ENCODE data around the gene ZNF446. TPM values are rescaled to one million over a fixed set of nuclear protein-coding genes. Genes with fewer than 3 reads are reported as not detected.
A peak's percentile ranks its signal among the peaks of the same experiment; 100 is the strongest.
"Not testable (repeated sequence)": the region's sequence is repeated elsewhere in the genome, so short reads cannot be mapped to it uniquely, and the experiment has no call there.

Gene ZNF446
- total and polyA plus RNA-seq, 4 donors = 6.4 to 26.1 (median 10.1) TPM

- Histone ChIP-seq H3K4me1 (ENCODE audit: control insufficient read depth in 1 of 2, insufficient read depth in 2 of 2, low read length in 2 of 2) (no peaks in the 10 kb centered on the region), H3K36me3 (ENCODE audit: control insufficient read depth in 1 of 2, insufficient read depth in 2 of 2, low read length in 1 of 2) (peaks cover 0 to 4% of the 10 kb centered on the region in 2 donors), H3K27ac (ENCODE audit: low read depth in 1 of 2, low read length in 2 of 2) (peak within 1 kb of the TSS in 1 of 2 donors; percentile 13), H3K9me3 (ENCODE audit: control insufficient read depth, low read length) (no peaks in the 10 kb centered on the region), H3K27me3 (ENCODE audit: control insufficient read depth in 1 of 2, insufficient read depth in 2 of 2, low read length in 1 of 2) (no peaks in the 10 kb centered on the region), H3K4me3 (ENCODE audit: low read length in 2 of 2) (peak within 1 kb of the TSS; percentile 31 to 65)
- intact Hi-C loops (cut with DNase I) = no loop called here
- peak; percentile 99 for ATAC-seq (ENCODE audit: low FRiP score)
- peak; percentile 99 to 100 for DNase-seq
- 0% methylated on average over 92 of the region's 92 CpGs for WGBS, 2 donors
Observed at GRCh38 chr19:58466760-58467589, 9.2 kb upstream of the ZNF446 start, which contains the start of gene ZNF324. ZNF324 (plus strand) TSS chr19:58467080; CDS start chr19:58469186, 2,106 bp downstream.

GRCh38 chr19:58468216-58468839 is 7.8 kb upstream of the ZNF446 start:
- H3K4me3 ChIP-seq (ENCODE audit: low read length in 2 of 2) = no peak overlapping the region
- no peak overlapping the region for H3K27ac ChIP-seq (ENCODE audit: low read depth in 1 of 2, low read length in 2 of 2)
- WGBS, 2 donors = 64 to 68% methylated on average over 5 of the region's 5 CpGs
- no peak for DNase-seq
- H3K27me3 ChIP-seq (ENCODE audit: control insufficient read depth in 1 of 2, insufficient read depth in 2 of 2, low read length in 1 of 2) = no peaks in the 10 kb centered on the region
- ATAC-seq (ENCODE audit: low FRiP score) = no peak
- no peaks in the 10 kb centered on the region for H3K4me1 ChIP-seq (ENCODE audit: control insufficient read depth in 1 of 2, insufficient read depth in 2 of 2, low read length in 2 of 2)
- no peaks in the 10 kb centered on the region for H3K9me3 ChIP-seq (ENCODE audit: control insufficient read depth, low read length)
- H3K36me3 ChIP-seq (ENCODE audit: control insufficient read depth in 1 of 2, insufficient read depth in 2 of 2, low read length in 1 of 2) = peaks cover 0 to 4% of the 10 kb centered on the region in 2 donors
- intact Hi-C loops (cut with DNase I) = no loop called here

- Histone ChIP-seq H3K4me1 (ENCODE audit: control insufficient read depth in 1 of 2, insufficient read depth in 2 of 2, low read length in 2 of 2) (no peaks in the 10 kb centered on the region), H3K27ac (ENCODE audit: low read depth in 1 of 2, low read length in 2 of 2) (no peak overlapping the region), H3K4me3 (ENCODE audit: low read length in 2 of 2) (no peak overlapping the region), H3K9me3 (ENCODE audit: control insufficient read depth, low read length) (no peaks in the 10 kb centered on the region), H3K36me3 (ENCODE audit: control insufficient read depth in 1 of 2, insufficient read depth in 2 of 2, low read length in 1 of 2) (peaks cover 0 to 4% of the 10 kb centered on the region in 2 donors), H3K27me3 (ENCODE audit: control insufficient read depth in 1 of 2, insufficient read depth in 2 of 2, low read length in 1 of 2) (no peaks in the 10 kb centered on the region)
- intact Hi-C loops (cut with DNase I) = no loop called here
- ATAC-seq (ENCODE audit: low FRiP score) = no peak
- WGBS, 2 donors = 88 to 90% methylated on average over 17 of the region's 17 CpGs
- DNase-seq = no peak
Observed at GRCh38 chr19:58469241-58470013, 6.7 kb upstream of the ZNF446 start.

GRCh38 chr19:58470837-58471543 is 5.2 kb upstream of the ZNF446 start:
- H3K4me3 ChIP-seq (ENCODE audit: low read length in 2 of 2); ATAC-seq (ENCODE audit: low FRiP score); H3K27ac ChIP-seq (ENCODE audit: low read depth in 1 of 2, low read length in 2 of 2); H3K4me1 ChIP-seq (ENCODE audit: control insufficient read depth in 1 of 2, insufficient read depth in 2 of 2, low read length in 2 of 2); intact Hi-C loops (cut with DNase I); H3K9me3 ChIP-seq (ENCODE audit: control insufficient read depth, low read length); H3K27me3 ChIP-seq (ENCODE audit: control insufficient read depth in 1 of 2, insufficient read depth in 2 of 2, low read length in 1 of 2); H3K36me3 ChIP-seq (ENCODE audit: control insufficient read depth in 1 of 2, insufficient read depth in 2 of 2, low read length in 1 of 2); DNase-seq: not testable (repeated sequence)
- WGBS, 2 donors = 91 to 94% methylated on average over 21 to 42 of the region's 53 CpGs

- Histone ChIP-seq H3K4me1 (ENCODE audit: control insufficient read depth in 1 of 2, insufficient read depth in 2 of 2, low read length in 2 of 2) (no peaks in the 10 kb centered on the region), H3K4me3 (ENCODE audit: low read length in 2 of 2) (no peak overlapping the region), H3K27ac (ENCODE audit: low read depth in 1 of 2, low read length in 2 of 2) (no peak overlapping the region), H3K27me3 (ENCODE audit: control insufficient read depth in 1 of 2, insufficient read depth in 2 of 2, low read length in 1 of 2) (no peaks in the 10 kb centered on the region), H3K9me3 (ENCODE audit: control insufficient read depth, low read length) (no peaks in the 10 kb centered on the region), H3K36me3 (ENCODE audit: control insufficient read depth in 1 of 2, insufficient read depth in 2 of 2, low read length in 1 of 2) (peaks cover 0 to 4% of the 10 kb centered on the region in 2 donors)
- no peak for ATAC-seq (ENCODE audit: low FRiP score)
- intact Hi-C loops (cut with DNase I) = no loop called here
- no peak for DNase-seq
- WGBS, 2 donors = 95 to 96% methylated on average over 39 of the region's 39 CpGs
Observed at GRCh38 chr19:58471736-58472135, 4.4 kb upstream of the ZNF446 start.

GRCh38 chr19:58473775-58474174 is 2.4 kb upstream of the ZNF446 start:
- no peak for ATAC-seq (ENCODE audit: low FRiP score)

GRCh38 chr19:58474291-58474996 is 1.7 kb upstream of the ZNF446 start:
- DNase-seq (no peak), ATAC-seq (ENCODE audit: low FRiP score) (no peak)
- H3K27ac ChIP-seq (ENCODE audit: low read depth in 1 of 2, low read length in 2 of 2) = no peak overlapping the region
- WGBS, 2 donors = 77 to 80% methylated on average over 12 of the region's 12 CpGs
- H3K4me1 ChIP-seq (ENCODE audit: control insufficient read depth in 1 of 2, insufficient read depth in 2 of 2, low read length in 2 of 2) = no peaks in the 10 kb centered on the region
- H3K27me3 ChIP-seq (ENCODE audit: control insufficient read depth in 1 of 2, insufficient read depth in 2 of 2, low read length in 1 of 2) = no peaks in the 10 kb centered on the region
- H3K4me3 ChIP-seq (ENCODE audit: low read length in 2 of 2) = no peak overlapping the region
- intact Hi-C loops (cut with DNase I) = no loop called here
- H3K9me3 ChIP-seq (ENCODE audit: control insufficient read depth, low read length) = no peaks in the 10 kb centered on the region
- H3K36me3 ChIP-seq (ENCODE audit: control insufficient read depth in 1 of 2, insufficient read depth in 2 of 2, low read length in 1 of 2) = peaks cover 0 to 4% of the 10 kb centered on the region in 2 donors

More at GRCh38 chr19:58473775-58474174, 2.4 kb upstream of the ZNF446 start:
- Histone ChIP-seq H3K27ac (ENCODE audit: low read depth in 1 of 2, low read length in 2 of 2) (no peak overlapping the region), H3K4me3 (ENCODE audit: low read length in 2 of 2) (no peak overlapping the region), H3K4me1 (ENCODE audit: control insufficient read depth in 1 of 2, insufficient read depth in 2 of 2, low read length in 2 of 2) (no peaks in the 10 kb centered on the region), H3K27me3 (ENCODE audit: control insufficient read depth in 1 of 2, insufficient read depth in 2 of 2, low read length in 1 of 2) (no peaks in the 10 kb centered on the region), H3K9me3 (ENCODE audit: control insufficient read depth, low read length) (no peaks in the 10 kb centered on the region), H3K36me3 (ENCODE audit: control insufficient read depth in 1 of 2, insufficient read depth in 2 of 2, low read length in 1 of 2) (peaks cover 0 to 4% of the 10 kb centered on the region in 2 donors)
- intact Hi-C loops (cut with DNase I) = no loop called here
- no peak for DNase-seq

Measured in aorta (tissue), 5 donors.